ENCODE data around the gene MPPED2.

DNA sequence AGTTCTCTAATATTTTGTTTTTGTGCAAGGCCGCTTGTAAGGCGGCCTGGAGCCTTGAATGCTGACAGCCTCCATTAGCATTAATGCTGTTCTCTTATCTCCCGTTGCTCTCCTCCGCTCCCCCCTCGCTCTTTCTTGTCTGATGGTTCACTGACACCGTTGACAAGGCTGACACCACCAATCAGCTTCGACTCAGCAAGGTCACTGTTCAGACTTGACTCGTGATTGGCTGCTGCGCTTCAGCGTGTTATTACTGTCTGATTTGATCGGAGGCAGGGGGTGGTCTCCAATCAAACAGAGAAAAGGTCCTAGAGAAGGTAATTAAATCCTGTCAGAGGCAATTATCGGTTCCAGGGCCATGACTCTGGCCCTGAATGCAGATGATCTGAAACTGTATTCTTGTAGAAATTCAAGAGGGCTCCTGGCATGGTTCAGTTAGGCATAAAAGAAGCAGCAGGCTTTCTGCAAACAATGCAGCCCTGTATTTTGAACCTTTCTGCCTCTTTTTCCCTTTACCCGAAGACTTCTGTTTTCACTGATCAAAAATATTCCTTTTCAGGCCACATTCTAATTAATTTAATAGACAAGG lies 49.3 kb upstream of the MPPED2 start:
- TF ChIP-seq, protein P1, sequence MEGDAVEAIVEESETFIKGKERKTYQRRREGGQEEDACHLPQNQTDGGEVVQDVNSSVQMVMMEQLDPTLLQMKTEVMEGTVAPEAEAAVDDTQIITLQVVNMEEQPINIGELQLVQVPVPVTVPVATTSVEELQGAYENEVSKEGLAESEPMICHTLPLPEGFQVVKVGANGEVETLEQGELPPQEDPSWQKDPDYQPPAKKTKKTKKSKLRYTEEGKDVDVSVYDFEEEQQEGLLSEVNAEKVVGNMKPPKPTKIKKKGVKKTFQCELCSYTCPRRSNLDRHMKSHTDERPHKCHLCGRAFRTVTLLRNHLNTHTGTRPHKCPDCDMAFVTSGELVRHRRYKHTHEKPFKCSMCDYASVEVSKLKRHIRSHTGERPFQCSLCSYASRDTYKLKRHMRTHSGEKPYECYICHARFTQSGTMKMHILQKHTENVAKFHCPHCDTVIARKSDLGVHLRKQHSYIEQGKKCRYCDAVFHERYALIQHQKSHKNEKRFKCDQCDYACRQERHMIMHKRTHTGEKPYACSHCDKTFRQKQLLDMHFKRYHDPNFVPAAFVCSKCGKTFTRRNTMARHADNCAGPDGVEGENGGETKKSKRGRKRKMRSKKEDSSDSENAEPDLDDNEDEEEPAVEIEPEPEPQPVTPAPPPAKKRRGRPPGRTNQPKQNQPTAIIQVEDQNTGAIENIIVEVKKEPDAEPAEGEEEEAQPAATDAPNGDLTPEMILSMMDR (optimal IDR thresholded peaks at IDR 0.05 in 1 of 3, IDR thresholded peaks at IDR 0.05 in 1 of 3, conservative IDR thresholded peaks at IDR 0.05 in 1 of 3; ENCODE audit: extremely low read depth in 1 of 3, insufficient read depth in 2 of 3, low read length in 3 of 3), result no peak
- TF ChIP-seq EZH2 (IDR thresholded peaks at IDR 0.05; ENCODE audit: low read length), result no peak

Measured in keratinocyte (primary cell).